ENCODE results near the gene SLC25A21. TPM values are rescaled to one million over a fixed set of nuclear protein-coding genes. Genes with fewer than 3 reads are reported as not detected.
"Not testable (repeated sequence)": the region's sequence is repeated elsewhere in the genome, so short reads cannot be mapped to it uniquely, and the experiment has no call there.

SLC25A21 gene
- total and polyA plus RNA-seq, 2 donors (not counting 1 experiment from before 2014, with no cell fraction given) = 0.50 to 0.62 TPM

DNA sequence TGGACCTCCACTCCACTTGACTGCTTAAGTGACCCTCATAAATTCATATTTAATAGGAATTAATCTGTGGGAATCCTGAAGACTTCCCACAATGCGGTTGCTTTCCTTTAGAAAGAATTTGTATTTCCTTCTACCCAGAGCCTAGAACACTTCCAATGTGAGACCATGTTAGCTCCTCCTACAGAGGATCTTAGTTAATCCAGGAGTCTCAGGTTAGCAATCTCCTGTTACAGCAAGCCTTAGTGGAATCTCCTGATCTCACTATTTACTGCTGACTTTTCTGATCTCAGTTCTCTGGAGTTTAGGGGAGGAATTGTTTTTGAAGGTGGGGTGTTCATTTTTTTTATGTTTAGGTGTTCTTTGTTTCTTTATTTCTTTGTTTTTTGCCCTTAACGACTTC, 186.0 kb downstream of the SLC25A21 start:
- Histone ChIP-seq H2AFZ (ENCODE audit: low read length) (no peak overlapping the region), H3K9me3 (ENCODE audit: control insufficient read depth, insufficient read depth, low read depth, low read length) (no peaks in the 10 kb centered on the region), H3K4me1 (ENCODE audit: control insufficient read depth, extremely low read depth, insufficient read depth, low read length) (peaks cover 11% of the 10 kb centered on the region), H3K27ac (ENCODE audit: insufficient read depth, low read length) (no peak overlapping the region), H3K36me3 (ENCODE audit: control insufficient read depth, insufficient read depth, low read length) (no peaks in the 10 kb centered on the region), H3K9ac (ENCODE audit: insufficient read depth, low read length) (no peak overlapping the region), H3K27me3 (ENCODE audit: control insufficient read depth, insufficient read depth, low read length) (no peaks in the 10 kb centered on the region), H3K4me2 (ENCODE audit: extremely low read depth, insufficient read depth, low read length) (no peak overlapping the region), H4K20me1 (ENCODE audit: control insufficient read depth, extremely low read depth, insufficient read depth, low read length) (no peaks in the 10 kb centered on the region), H3K4me3 (replicated peaks in 1 of 4; ENCODE audit: control extremely low read depth in 1 of 4, insufficient read depth in 1 of 4, low read depth in 3 of 4, low read length in 4 of 4) (no peak overlapping the region), H3K79me2 (ENCODE audit: control insufficient read depth, insufficient read depth, low read length) (no peaks in the 10 kb centered on the region)
- no peak for TF ChIP-seq EZH2 (IDR thresholded peaks at IDR 0.05; ENCODE audit: low read length, missing control alignments)
- TF ChIP-seq, protein P1, sequence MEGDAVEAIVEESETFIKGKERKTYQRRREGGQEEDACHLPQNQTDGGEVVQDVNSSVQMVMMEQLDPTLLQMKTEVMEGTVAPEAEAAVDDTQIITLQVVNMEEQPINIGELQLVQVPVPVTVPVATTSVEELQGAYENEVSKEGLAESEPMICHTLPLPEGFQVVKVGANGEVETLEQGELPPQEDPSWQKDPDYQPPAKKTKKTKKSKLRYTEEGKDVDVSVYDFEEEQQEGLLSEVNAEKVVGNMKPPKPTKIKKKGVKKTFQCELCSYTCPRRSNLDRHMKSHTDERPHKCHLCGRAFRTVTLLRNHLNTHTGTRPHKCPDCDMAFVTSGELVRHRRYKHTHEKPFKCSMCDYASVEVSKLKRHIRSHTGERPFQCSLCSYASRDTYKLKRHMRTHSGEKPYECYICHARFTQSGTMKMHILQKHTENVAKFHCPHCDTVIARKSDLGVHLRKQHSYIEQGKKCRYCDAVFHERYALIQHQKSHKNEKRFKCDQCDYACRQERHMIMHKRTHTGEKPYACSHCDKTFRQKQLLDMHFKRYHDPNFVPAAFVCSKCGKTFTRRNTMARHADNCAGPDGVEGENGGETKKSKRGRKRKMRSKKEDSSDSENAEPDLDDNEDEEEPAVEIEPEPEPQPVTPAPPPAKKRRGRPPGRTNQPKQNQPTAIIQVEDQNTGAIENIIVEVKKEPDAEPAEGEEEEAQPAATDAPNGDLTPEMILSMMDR (conservative IDR thresholded peaks at IDR 0.05 in 1 of 2, IDR thresholded peaks at IDR 0.05 in 1 of 2; ENCODE audit: low read depth in 1 of 2, low read length in 2 of 2) = no peak
- no peak for DNase-seq (ENCODE audit: low read depth in 2 of 2)

DNA sequence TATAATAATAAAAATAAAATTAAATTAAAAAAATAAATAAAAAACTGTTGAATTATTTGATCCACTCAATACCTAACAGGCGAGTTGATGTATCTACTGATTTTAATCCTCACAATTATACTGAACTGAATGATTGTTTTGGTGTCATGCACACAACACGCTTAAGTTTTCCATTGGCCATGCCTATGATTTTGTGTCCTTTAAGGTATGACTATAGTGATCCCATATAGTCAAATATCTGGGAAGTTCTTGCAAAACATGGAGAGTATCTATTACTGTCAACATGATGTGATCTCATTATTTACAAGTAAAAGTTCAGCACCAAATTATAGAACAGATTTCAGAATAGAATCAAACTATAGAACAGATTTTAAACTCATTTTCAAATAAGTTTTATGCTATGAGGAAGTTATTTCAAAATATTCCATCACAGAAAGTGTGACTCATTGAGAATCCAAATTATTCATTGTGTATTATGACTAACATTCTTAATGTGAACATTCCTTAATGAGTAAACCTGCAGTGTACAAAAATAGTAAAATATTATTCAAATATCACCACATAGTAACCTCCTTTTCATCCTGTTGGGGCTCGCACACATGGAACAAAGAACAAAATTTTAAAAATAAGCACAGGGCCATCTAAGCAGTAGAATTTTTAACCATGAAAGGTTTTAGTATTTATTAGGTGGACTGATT, 190.4 kb downstream of the SLC25A21 start:
- no peak overlapping the region for H2AFZ ChIP-seq (ENCODE audit: low read length)
- H3K4me1 ChIP-seq (ENCODE audit: control insufficient read depth, extremely low read depth, insufficient read depth, low read length) = peaks cover 4% of the 10 kb centered on the region
- peak; percentile 64 to 69 for DNase-seq (ENCODE audit: low read depth in 2 of 2)
- H4K20me1 ChIP-seq (ENCODE audit: control insufficient read depth, extremely low read depth, insufficient read depth, low read length) = no peaks in the 10 kb centered on the region
- H3K9ac ChIP-seq (ENCODE audit: insufficient read depth, low read length) = no peak overlapping the region
- no peaks in the 10 kb centered on the region for H3K9me3 ChIP-seq (ENCODE audit: control insufficient read depth, insufficient read depth, low read depth, low read length)
- H3K4me3 ChIP-seq (replicated peaks in 1 of 4; ENCODE audit: control extremely low read depth in 1 of 4, insufficient read depth in 1 of 4, low read depth in 3 of 4, low read length in 4 of 4) = no peak overlapping the region
- H3K27ac ChIP-seq (ENCODE audit: insufficient read depth, low read length) = peak overlapping the region; percentile 66
- TF ChIP-seq, protein P1 (conservative IDR thresholded peaks at IDR 0.05 in 1 of 2, IDR thresholded peaks at IDR 0.05 in 1 of 2; ENCODE audit: low read depth in 1 of 2, low read length in 2 of 2) = no peak
- TF ChIP-seq EZH2 (IDR thresholded peaks at IDR 0.05; ENCODE audit: low read length, missing control alignments) = no peak
- H3K27me3 ChIP-seq (ENCODE audit: control insufficient read depth, insufficient read depth, low read length) = no peaks in the 10 kb centered on the region
- H3K4me2 ChIP-seq (ENCODE audit: extremely low read depth, insufficient read depth, low read length) = peak overlapping the region; percentile 25
- no peaks in the 10 kb centered on the region for H3K36me3 ChIP-seq (ENCODE audit: control insufficient read depth, insufficient read depth, low read length)
- no peaks in the 10 kb centered on the region for H3K79me2 ChIP-seq (ENCODE audit: control insufficient read depth, insufficient read depth, low read length)

DNA sequence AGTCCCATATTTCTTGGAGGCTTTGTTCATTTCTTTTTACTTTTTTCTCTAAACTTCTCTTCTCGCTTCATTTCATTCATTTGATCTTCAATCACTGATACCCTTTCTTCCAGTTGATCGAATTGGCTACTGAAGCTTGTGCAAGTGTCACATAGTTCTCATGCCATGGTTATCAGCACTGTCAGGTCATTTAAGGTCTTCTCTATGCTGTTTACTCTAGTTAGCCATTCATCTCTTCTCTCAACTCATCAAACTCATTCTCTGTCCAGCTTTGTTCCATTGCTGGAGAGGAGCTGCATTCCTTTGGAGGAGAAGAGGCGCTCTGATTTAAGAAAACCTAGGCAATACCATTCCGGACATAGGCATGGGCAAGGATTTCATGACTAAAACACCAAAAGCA, 192.0 kb downstream of the SLC25A21 start:
- not testable (repeated sequence) for H3K27ac ChIP-seq (ENCODE audit: insufficient read depth, low read length); H3K4me2 ChIP-seq (ENCODE audit: extremely low read depth, insufficient read depth, low read length); DNase-seq (ENCODE audit: low read depth in 2 of 2); H3K79me2 ChIP-seq (ENCODE audit: control insufficient read depth, insufficient read depth, low read length); H4K20me1 ChIP-seq (ENCODE audit: control insufficient read depth, extremely low read depth, insufficient read depth, low read length); H3K9me3 ChIP-seq (ENCODE audit: control insufficient read depth, insufficient read depth, low read depth, low read length); H3K4me3 ChIP-seq (replicated peaks in 1 of 4; ENCODE audit: control extremely low read depth in 1 of 4, insufficient read depth in 1 of 4, low read depth in 3 of 4, low read length in 4 of 4); H3K4me1 ChIP-seq (ENCODE audit: control insufficient read depth, extremely low read depth, insufficient read depth, low read length); H3K9ac ChIP-seq (ENCODE audit: insufficient read depth, low read length); H2AFZ ChIP-seq (ENCODE audit: low read length); H3K27me3 ChIP-seq (ENCODE audit: control insufficient read depth, insufficient read depth, low read length); H3K36me3 ChIP-seq (ENCODE audit: control insufficient read depth, insufficient read depth, low read length)
